ENCODE data around the gene CCDC126. TPM values are rescaled to one million over a fixed set of nuclear protein-coding genes. Genes with fewer than 3 reads are reported as not detected.

The CCDC126 gene
- total and polyA plus RNA-seq, 2 of the 8 experiments (the other 6 are each of a cell fraction or from before 2014, with no cell fraction given): 1.4 to 5.3 TPM

GRCh38 chr7:23662124-23662983 is 65.2 kb downstream of the CCDC126 start:
- Histone ChIP-seq H3K4me2 (ENCODE audit: insufficient read depth in 1 of 2, low read depth in 2 of 2, low read length in 2 of 2) (peak overlapping the region; percentile 54 to 64), H4K5ac (ENCODE audit: insufficient read length, low read depth, low read length) (no peak overlapping the region), H3K79me1 (ENCODE audit: low read depth, low read length) (no peaks in the 10 kb centered on the region), H4K91ac (replicated peaks; ENCODE audit: insufficient read length, low read length) (peak overlapping the region; percentile 91), H3K79me2 (ENCODE audit: control insufficient read depth in 1 of 2, insufficient read depth in 2 of 2, low read length in 2 of 2) (no peaks in the 10 kb centered on the region), H2BK5ac (ENCODE audit: low read depth, low read length) (peak overlapping the region; percentile 84; the same call in 1 of the 2 replicates), H3K27me3 (replicated peaks in 1 of 4; ENCODE audit: control insufficient read depth in 3 of 4, extremely low read depth in 1 of 4, insufficient read depth in 3 of 4, low read length in 3 of 4) (no peaks in the 10 kb centered on the region), H3K9me3 (ENCODE audit: insufficient read depth in 2 of 2, low read depth in 1 of 2, low read length in 1 of 2) (no peaks in the 10 kb centered on the region), H3K56ac (replicated peaks; ENCODE audit: insufficient read length, low read depth, low read length) (no peak overlapping the region), H3K18ac (ENCODE audit: extremely low read depth, low read length) (peak overlapping the region; percentile 51; the same call in 1 of the 2 replicates), H2BK15ac (ENCODE audit: low read length) (no peak overlapping the region), H2BK12ac (ENCODE audit: low read depth, low read length) (peak overlapping the region; percentile 90), H3K4me1 (replicated peaks in 1 of 4; ENCODE audit: control insufficient read depth in 3 of 4, insufficient read depth in 4 of 4, low read length in 3 of 4) (peaks cover 6 to 16% (median 12%) of the 10 kb centered on the region in 4 experiments), H3K4ac (replicated peaks; ENCODE audit: insufficient read length, low read depth, low read length) (no peak overlapping the region), H2AK5ac (ENCODE audit: low read depth, low read length) (no peak overlapping the region; the same call in none of the 2 replicates), H3K14ac (ENCODE audit: insufficient read length) (no peak overlapping the region), H4K20me1 (replicated peaks in 1 of 2; ENCODE audit: control insufficient read depth in 1 of 2, insufficient read depth in 2 of 2, low read length in 2 of 2) (no peaks in the 10 kb centered on the region), H2BK20ac (ENCODE audit: low read length) (peak overlapping the region; percentile 84; the same call in 1 of the 2 replicates), H3K4me3 (ENCODE audit: extremely low read depth in 1 of 4, insufficient read depth in 2 of 4, low read depth in 3 of 4, low read length in 4 of 4) (peak overlapping the region in 1 of 4 experiments; percentile 23; a peak in 1 of 8 replicates), H3K23me2 (ENCODE audit: low read depth, low read length) (peaks cover 2% of the 10 kb centered on the region; the same call in 1 of the 2 replicates), H2AFZ (ENCODE audit: low read length) (peak overlapping the region; percentile 35; the same call in 1 of the 2 replicates), H3K27ac (ENCODE audit: low read depth, low read length) (peak overlapping the region; percentile 66; the same call in 1 of the 2 replicates), H4K8ac (ENCODE audit: extremely low read depth, insufficient read depth, low read length) (no peak overlapping the region), H3K9ac (replicated peaks in 1 of 4; ENCODE audit: extremely low read depth in 1 of 4, low read depth in 3 of 4, low read length in 3 of 4) (peak overlapping the region in 2 of 4 experiments; percentile 8 to 50; a peak in 3 of 7 replicates), H3K23ac (ENCODE audit: insufficient read length) (no peak overlapping the region), H3K36me3 (ENCODE audit: control insufficient read depth in 2 of 4, insufficient read depth in 4 of 4, low read length in 3 of 4) (no peaks in the 10 kb centered on the region), H2BK120ac (replicated peaks; ENCODE audit: low read depth, low read length) (peak overlapping the region; percentile 47)
- POLR2A ChIA-PET (ENCODE audit: partially characterized antibody): interaction anchor here (0.6 to 3.9 kb wide), 12 partner anchors 9 to 47 kb away, joined by 3 to 27 read pairs (median 4); partner anchors contain the start of genes FAM221A and STK31
- CTCF ChIA-PET (ENCODE audit: partially characterized antibody): interaction anchor here (1.0 to 2.2 kb wide), 9 partner anchors 10 to 116 kb away, joined by 3 to 11 read pairs (median 6); partner anchors contain the start of gene FAM221A
- DNase-seq (ENCODE audit: low read depth in 1 of 2, low spot score in 2 of 2) (no peak), FAIRE-seq (peak; percentile 92)
- 62% methylated on average over 8 of the region's 8 CpGs; no CpG with 5 or more reads in 1 of the 2 experiments for WGBS, 2 experiments (ENCODE audit: extremely low coverage in 1 of 2, insufficient coverage in 1 of 2, insufficient read length in 1 of 2, insufficient replicate concordance in 2 of 2, low coverage in 1 of 2, low lambda C conversion rate in 2 of 2, missing lambda C conversion rate in 1 of 2)
- TF ChIP-seq NANOG (IDR thresholded peaks at IDR 0.05; ENCODE audit: insufficient read depth, low read depth, low read length, poor library complexity, severe bottlenecking) (no peak), POLR2A (IDR thresholded peaks at IDR 0.05; ENCODE audit: control extremely low read depth in 1 of 2, low read depth in 2 of 2, low read length in 2 of 2) (0 out of 3 replicates have a peak, but pooled peaks of 1 of the 2 experiments have one; percentile 39), SIX5 (IDR thresholded peaks at IDR 0.05; ENCODE audit: low read depth, low read length) (no peak), MAX (IDR thresholded peaks at IDR 0.05) (no peak), RAD21 (IDR thresholded peaks at IDR 0.05 in 1 of 2, conservative IDR thresholded peaks at IDR 0.05 in 1 of 2; ENCODE audit: low read depth in 2 of 2, low read length in 2 of 2) (no peak), SP2 (IDR thresholded peaks at IDR 0.05; ENCODE audit: low read length) (no peak), CTBP2 (IDR thresholded peaks at IDR 0.05; ENCODE audit: borderline replicate concordance, insufficient read depth, insufficient read length, low read length) (no peak), SIN3A (conservative IDR thresholded peaks at IDR 0.05 in 1 of 2, IDR thresholded peaks at IDR 0.05 in 1 of 2; ENCODE audit: low read depth in 1 of 2, low read length in 2 of 2) (no peak), ATF3 (IDR thresholded peaks at IDR 0.05; ENCODE audit: insufficient read depth, low read depth, low read length) (no peak)
